ENCODE measurements around the gene PPP2R5A.
"Not testable (repeated sequence)": the region's sequence is repeated elsewhere in the genome, so short reads cannot be mapped to it uniquely, and the experiment has no call there.

PPP2R5A gene

GRCh38 chr1:212269306-212269705 lies 15.9 kb upstream of the PPP2R5A start:
- no peak for DNase-seq

GRCh38 chr1:212270564-212270963 lies 14.6 kb upstream of the PPP2R5A start:
- no peak for DNase-seq

- DNase-seq = no peak
These were observed 14.0 kb upstream of the PPP2R5A start for GRCh38 chr1:212271234-212271633.

GRCh38 chr1:212271823-212272485 lies 13.3 kb upstream of the PPP2R5A start:
- DNase-seq = no peak

- no peak for DNase-seq
These were observed 3.6 kb upstream of the PPP2R5A start for GRCh38 chr1:212281590-212281989.

GRCh38 chr1:212283741-212284140 lies 1.5 kb upstream of the PPP2R5A start:
- DNase-seq = no peak

GRCh38 chr1:212284332-212284743 lies 872 bp upstream of the PPP2R5A start:
- no peak for DNase-seq

GRCh38 chr1:212285685-212286555 lies 710 bp downstream of the PPP2R5A start:
- peak in 1 of 2 experiments; percentile 39 for DNase-seq

- peak in 1 of 2 experiments; percentile 39 for DNase-seq
These were observed 1.4 kb downstream of the PPP2R5A start for GRCh38 chr1:212286556-212287131.

- DNase-seq = no peak
These were observed 2.2 kb downstream of the PPP2R5A start for GRCh38 chr1:212287261-212287895.

- not testable (repeated sequence) for DNase-seq
These were observed 2.8 kb downstream of the PPP2R5A start for GRCh38 chr1:212287995-212288394.

- peak in 1 of 2 experiments; percentile 14 for DNase-seq
These were observed 3.4 kb downstream of the PPP2R5A start for GRCh38 chr1:212288615-212289014.

GRCh38 chr1:212289262-212290077 lies 4.3 kb downstream of the PPP2R5A start:
- DNase-seq = no peak

- no peak for DNase-seq
These were observed 5.4 kb downstream of the PPP2R5A start for GRCh38 chr1:212290608-212291007.

- peak in 1 of 2 experiments; percentile 37 for DNase-seq
These were observed 6.4 kb downstream of the PPP2R5A start for GRCh38 chr1:212291505-212292134.

- no peak for DNase-seq
These were observed 7.3 kb downstream of the PPP2R5A start for GRCh38 chr1:212292250-212293105.

- no peak for DNase-seq
These were observed 8.4 kb downstream of the PPP2R5A start for GRCh38 chr1:212293579-212293978.

- DNase-seq = no peak
These were observed 9.8 kb downstream of the PPP2R5A start for GRCh38 chr1:212294983-212295382.

- no peak for DNase-seq
These were observed 10.4 kb downstream of the PPP2R5A start for GRCh38 chr1:212295579-212295978.

GRCh38 chr1:212297338-212297737 lies 12.1 kb downstream of the PPP2R5A start:
- DNase-seq = no peak

GRCh38 chr1:212301580-212301979 lies 16.4 kb downstream of the PPP2R5A start:
- DNase-seq = no peak

Data from SW 1271 (cell line).